Measurements from ENCODE around the gene PDE8B.

PDE8B gene

GRCh38 chr5:77400645-77401044, 190.2 kb downstream of the PDE8B start:
- H3K36me3 ChIP-seq (ENCODE audit: insufficient read depth, low read length): no peaks in the 10 kb centered on the region
- no peak overlapping the region for H3K4me2 ChIP-seq (ENCODE audit: low read length)
- H3K27me3 ChIP-seq (ENCODE audit: control insufficient read depth, insufficient read depth, low read length): no peaks in the 10 kb centered on the region
- H3K4me3 ChIP-seq (ENCODE audit: low read length): no peak overlapping the region
- H3K9me3 ChIP-seq (replicated peaks; ENCODE audit: low read length): no peaks in the 10 kb centered on the region
- H3K4me1 ChIP-seq (ENCODE audit: control insufficient read depth, insufficient read depth, low read length): peaks cover 7% of the 10 kb centered on the region
- no peak overlapping the region for H3K9ac ChIP-seq (ENCODE audit: low read depth, low read length)

GRCh38 chr5:77402796-77403195, 192.3 kb downstream of the PDE8B start:
- H3K4me3 ChIP-seq (ENCODE audit: low read length): no peak overlapping the region
- H3K27me3 ChIP-seq (ENCODE audit: control insufficient read depth, insufficient read depth, low read length): no peaks in the 10 kb centered on the region
- H3K4me2 ChIP-seq (ENCODE audit: low read length): no peak overlapping the region
- H3K4me1 ChIP-seq (ENCODE audit: control insufficient read depth, insufficient read depth, low read length): peaks cover 1% of the 10 kb centered on the region
- H3K36me3 ChIP-seq (ENCODE audit: insufficient read depth, low read length): no peaks in the 10 kb centered on the region
- H3K9ac ChIP-seq (ENCODE audit: low read depth, low read length): no peak overlapping the region
- H3K9me3 ChIP-seq (replicated peaks; ENCODE audit: low read length): no peaks in the 10 kb centered on the region

- no peak overlapping the region for H3K4me2 ChIP-seq (ENCODE audit: low read length)
- no peak overlapping the region for H3K9ac ChIP-seq (ENCODE audit: low read depth, low read length)
- H3K27me3 ChIP-seq (ENCODE audit: control insufficient read depth, insufficient read depth, low read length): no peaks in the 10 kb centered on the region
- H3K9me3 ChIP-seq (replicated peaks; ENCODE audit: low read length): no peaks in the 10 kb centered on the region
- H3K36me3 ChIP-seq (ENCODE audit: insufficient read depth, low read length): no peaks in the 10 kb centered on the region
- H3K4me1 ChIP-seq (ENCODE audit: control insufficient read depth, insufficient read depth, low read length): peaks cover 4% of the 10 kb centered on the region
- H3K4me3 ChIP-seq (ENCODE audit: low read length): no peak overlapping the region
Observed at GRCh38 chr5:77407152-77407551, 196.7 kb downstream of the PDE8B start.

GRCh38 chr5:77409870-77410621, 199.6 kb downstream of the PDE8B start:
- Histone ChIP-seq H3K9ac (ENCODE audit: low read depth, low read length) (no peak overlapping the region), H3K9me3 (replicated peaks; ENCODE audit: low read length) (no peaks in the 10 kb centered on the region), H3K4me2 (ENCODE audit: low read length) (no peak overlapping the region), H3K36me3 (ENCODE audit: insufficient read depth, low read length) (no peaks in the 10 kb centered on the region), H3K27me3 (ENCODE audit: control insufficient read depth, insufficient read depth, low read length) (no peaks in the 10 kb centered on the region), H3K4me3 (ENCODE audit: low read length) (no peak overlapping the region), H3K4me1 (ENCODE audit: control insufficient read depth, insufficient read depth, low read length) (peaks cover 4% of the 10 kb centered on the region)

GRCh38 chr5:77413049-77413448, 202.6 kb downstream of the PDE8B start:
- Histone ChIP-seq H3K9ac (ENCODE audit: low read depth, low read length) (no peak overlapping the region), H3K4me1 (ENCODE audit: control insufficient read depth, insufficient read depth, low read length) (peaks cover 20% of the 10 kb centered on the region), H3K27me3 (ENCODE audit: control insufficient read depth, insufficient read depth, low read length) (no peaks in the 10 kb centered on the region), H3K36me3 (ENCODE audit: insufficient read depth, low read length) (no peaks in the 10 kb centered on the region), H3K4me3 (ENCODE audit: low read length) (no peak overlapping the region), H3K9me3 (replicated peaks; ENCODE audit: low read length) (no peaks in the 10 kb centered on the region), H3K4me2 (ENCODE audit: low read length) (no peak overlapping the region)

DNA sequence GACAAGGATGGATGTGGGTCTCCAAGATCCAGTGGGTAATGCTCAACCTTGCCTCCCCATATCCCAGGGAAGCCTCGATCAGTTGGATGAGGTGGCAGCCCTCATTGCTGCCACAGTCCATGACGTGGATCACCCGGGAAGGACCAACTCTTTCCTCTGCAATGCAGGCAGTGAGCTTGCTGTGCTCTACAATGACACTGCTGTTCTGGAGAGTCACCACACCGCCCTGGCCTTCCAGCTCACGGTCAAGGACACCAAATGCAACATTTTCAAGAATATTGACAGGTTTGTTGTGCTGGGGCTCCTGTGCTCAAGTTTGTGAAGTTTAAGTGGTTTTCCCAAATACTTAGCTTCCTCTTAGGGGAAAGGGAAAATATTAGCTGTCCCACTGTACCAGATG, 207.7 kb downstream of the PDE8B start:
- peaks cover 39% of the 10 kb centered on the region for H3K4me1 ChIP-seq (ENCODE audit: control insufficient read depth, insufficient read depth, low read length)
- no peaks in the 10 kb centered on the region for H3K27me3 ChIP-seq (ENCODE audit: control insufficient read depth, insufficient read depth, low read length)
- no peaks in the 10 kb centered on the region for H3K9me3 ChIP-seq (replicated peaks; ENCODE audit: low read length)
- H3K9ac ChIP-seq (ENCODE audit: low read depth, low read length): peak overlapping the region; percentile 79
- H3K4me2 ChIP-seq (ENCODE audit: low read length): peak overlapping the region; percentile 68
- peak overlapping the region; percentile 41 for H3K4me3 ChIP-seq (ENCODE audit: low read length)
- H3K36me3 ChIP-seq (ENCODE audit: insufficient read depth, low read length): no peaks in the 10 kb centered on the region

GRCh38 chr5:77418601-77419581, 208.4 kb downstream of the PDE8B start:
- Histone ChIP-seq H3K4me1 (ENCODE audit: control insufficient read depth, insufficient read depth, low read length) (peaks cover 42% of the 10 kb centered on the region), H3K9ac (ENCODE audit: low read depth, low read length) (peak overlapping the region; percentile 79), H3K4me3 (ENCODE audit: low read length) (peak overlapping the region; percentile 41), H3K9me3 (replicated peaks; ENCODE audit: low read length) (no peaks in the 10 kb centered on the region), H3K27me3 (ENCODE audit: control insufficient read depth, insufficient read depth, low read length) (no peaks in the 10 kb centered on the region), H3K4me2 (ENCODE audit: low read length) (peak overlapping the region; percentile 68), H3K36me3 (ENCODE audit: insufficient read depth, low read length) (no peaks in the 10 kb centered on the region)

DNA sequence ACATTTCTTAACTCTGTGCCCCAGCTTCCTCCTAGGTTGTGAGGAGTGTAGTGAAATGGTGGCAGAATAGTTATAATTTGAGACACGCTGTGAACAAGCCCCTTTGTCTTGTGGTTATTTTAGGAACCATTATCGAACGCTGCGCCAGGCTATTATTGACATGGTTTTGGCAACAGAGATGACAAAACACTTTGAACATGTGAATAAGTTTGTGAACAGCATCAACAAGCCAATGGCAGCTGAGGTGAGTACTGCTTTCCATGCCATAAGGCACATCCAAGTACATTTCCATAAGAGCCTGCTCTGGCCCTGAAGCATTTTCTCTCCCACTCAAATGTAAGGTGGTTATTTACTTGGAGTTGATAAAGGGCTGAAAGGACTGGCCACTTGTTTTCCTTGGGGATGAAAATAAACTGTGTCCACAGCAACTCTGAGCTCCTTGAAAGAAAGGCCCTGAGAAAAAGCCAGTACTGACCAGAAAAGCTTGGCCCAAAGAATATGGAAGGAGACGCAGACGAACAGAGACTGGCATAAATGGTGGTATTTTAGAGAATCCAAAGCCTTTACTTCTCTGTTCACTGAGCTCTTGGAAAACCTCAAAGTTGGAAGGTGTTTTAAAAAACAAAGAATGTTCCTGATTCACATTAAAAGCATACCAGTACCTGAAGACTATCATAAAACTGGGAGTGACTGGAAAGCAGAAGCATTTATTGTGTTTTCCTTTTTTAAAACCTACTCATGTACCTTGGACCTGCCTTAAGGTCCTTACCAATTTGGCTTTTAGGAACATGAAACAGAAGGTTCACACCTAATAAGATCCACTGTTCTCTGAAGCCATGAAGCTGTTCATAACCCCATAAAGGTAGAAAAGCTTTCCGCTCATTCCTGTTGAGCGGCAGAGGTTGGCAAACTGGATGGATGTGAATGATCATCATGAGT, 209.4 kb downstream of the PDE8B start:
- Histone ChIP-seq H3K4me1 (ENCODE audit: control insufficient read depth, insufficient read depth, low read length) (peaks cover 44% of the 10 kb centered on the region), H3K4me2 (ENCODE audit: low read length) (no peak overlapping the region), H3K4me3 (ENCODE audit: low read length) (no peak overlapping the region), H3K27me3 (ENCODE audit: control insufficient read depth, insufficient read depth, low read length) (no peaks in the 10 kb centered on the region), H3K9me3 (replicated peaks; ENCODE audit: low read length) (no peaks in the 10 kb centered on the region), H3K9ac (ENCODE audit: low read depth, low read length) (no peak overlapping the region), H3K36me3 (ENCODE audit: insufficient read depth, low read length) (peaks cover 2% of the 10 kb centered on the region)

- Histone ChIP-seq H3K9ac (ENCODE audit: low read depth, low read length) (no peak overlapping the region), H3K36me3 (ENCODE audit: insufficient read depth, low read length) (peaks cover 7% of the 10 kb centered on the region), H3K27me3 (ENCODE audit: control insufficient read depth, insufficient read depth, low read length) (no peaks in the 10 kb centered on the region), H3K9me3 (replicated peaks; ENCODE audit: low read length) (no peaks in the 10 kb centered on the region), H3K4me1 (ENCODE audit: control insufficient read depth, insufficient read depth, low read length) (peaks cover 51% of the 10 kb centered on the region), H3K4me2 (ENCODE audit: low read length) (no peak overlapping the region), H3K4me3 (ENCODE audit: low read length) (no peak overlapping the region)
Observed at GRCh38 chr5:77420940-77421339, 210.5 kb downstream of the PDE8B start.

DNA sequence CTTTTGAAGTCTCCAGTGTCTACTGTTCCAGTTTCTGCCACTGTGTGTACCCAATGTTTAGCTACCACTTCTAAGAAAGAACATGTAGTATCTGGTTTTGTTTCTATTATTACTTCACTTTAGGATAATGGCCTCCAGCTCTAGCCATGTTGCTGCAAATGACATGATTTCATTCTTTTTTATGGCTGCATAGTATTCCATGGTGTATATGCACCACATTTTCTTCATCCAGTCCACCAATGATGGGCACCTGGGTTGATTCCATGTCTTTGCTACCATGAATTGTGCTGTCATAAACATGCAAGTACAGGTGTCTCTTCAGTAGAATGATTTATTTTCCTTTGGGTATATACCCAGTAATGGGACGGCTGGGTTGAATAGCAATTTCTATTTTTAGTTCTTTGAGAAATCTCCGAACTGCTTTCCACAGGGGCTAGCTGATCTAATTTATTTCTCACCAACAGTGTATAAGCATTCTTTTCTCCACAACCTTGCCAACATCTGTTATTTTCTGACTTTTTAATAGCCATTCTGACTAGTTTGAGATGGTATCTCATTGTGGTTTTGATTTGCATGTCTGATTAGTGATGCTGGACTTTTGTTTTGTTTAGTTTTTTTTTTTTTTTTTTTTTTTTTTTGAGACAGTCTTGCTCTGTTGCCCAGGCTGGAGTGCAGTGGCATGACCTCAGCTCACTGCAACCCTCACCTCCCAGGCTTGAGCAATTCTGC, 212.7 kb downstream of the PDE8B start:
- H3K9me3 ChIP-seq (replicated peaks; ENCODE audit: low read length): no peaks in the 10 kb centered on the region
- H3K4me1 ChIP-seq (ENCODE audit: control insufficient read depth, insufficient read depth, low read length): peaks cover 56% of the 10 kb centered on the region
- H3K27me3 ChIP-seq (ENCODE audit: control insufficient read depth, insufficient read depth, low read length): no peaks in the 10 kb centered on the region
- peaks cover 7% of the 10 kb centered on the region for H3K36me3 ChIP-seq (ENCODE audit: insufficient read depth, low read length)
- no peak overlapping the region for H3K4me2 ChIP-seq (ENCODE audit: low read length)
- peak overlapping the region; percentile 30 for H3K9ac ChIP-seq (ENCODE audit: low read depth, low read length)
- H3K4me3 ChIP-seq (ENCODE audit: low read length): no peak overlapping the region
